H9 (cell line): ENCODE data around the gene TNRC18. TPM values are rescaled to one million over a fixed set of nuclear protein-coding genes. Genes with fewer than 3 reads are reported as not detected.

ENCODE experiments used
- DNase-seq: peaks from one replicate; pipeline ENCODE4 v3.0.0-alpha.2; 2017
- H2AFZ ChIP-seq: one replicate; pipeline ENCODE4 v1.6.1; 2013; ENCODE audit warnings: mild to moderate bottlenecking, low read length, control low read depth, moderate library complexity
- H2AK5ac ChIP-seq: 2 replicates; pipeline ENCODE4 v1.6.1; 2013; ENCODE audit warnings: low read length, control low read depth, mixed read lengths; ENCODE audit not compliant: insufficient read length
- H2BK120ac ChIP-seq: one replicate; pipeline ENCODE4 v1.6.1; 2013; ENCODE audit warnings: low read depth, mild to moderate bottlenecking, low read length, control low read depth, inconsistent platforms; ENCODE audit not compliant: poor library complexity, severe bottlenecking
- H2BK12ac ChIP-seq: 2 replicates; pipeline ENCODE4 v1.6.1; 2013; ENCODE audit warnings: low read length, control low read depth, mixed read lengths, low read depth; ENCODE audit not compliant: insufficient read length
- H2BK15ac ChIP-seq: 2 replicates; pipeline ENCODE4 v1.6.1; 2013; ENCODE audit warnings: low read depth, low read length, control low read depth
- H2BK20ac ChIP-seq: one replicate; pipeline ENCODE4 v1.6.1; 2013; ENCODE audit warnings: low read depth, mild to moderate bottlenecking, low read length, control low read depth, inconsistent platforms; ENCODE audit not compliant: poor library complexity, severe bottlenecking
- H2BK5ac ChIP-seq: 2 replicates; pipeline ENCODE4 v1.6.1; 2013; ENCODE audit warnings: low read length, control low read depth, mixed read lengths; ENCODE audit not compliant: insufficient read length
- H3K14ac ChIP-seq: 2 replicates; pipeline ENCODE4 v1.6.1; 2013; ENCODE audit warnings: low read length, control low read depth; ENCODE audit not compliant: insufficient read depth
- H3K18ac ChIP-seq: 2 replicates; pipeline ENCODE4 v1.6.1; 2013; ENCODE audit warnings: low read depth, mild to moderate bottlenecking, mixed read lengths, low read length, control low read depth; ENCODE audit not compliant: insufficient read length
- H3K23ac ChIP-seq: 2 replicates; pipeline ENCODE4 v1.6.1; 2013; ENCODE audit warnings: low read length, control low read depth, mixed read lengths, low read depth; ENCODE audit not compliant: insufficient read length
- H3K23me2 ChIP-seq: 2 replicates; pipeline ENCODE4 v1.6.1; 2013; ENCODE audit warnings: low read depth, mild to moderate bottlenecking, mixed read lengths, low read length, control low read depth; ENCODE audit not compliant: insufficient read length, poor library complexity, severe bottlenecking
- H3K27ac ChIP-seq: 2 replicates; pipeline ENCODE4 v1.5.1; 2013; ENCODE audit warnings: low read length, control low read depth, mixed read lengths, low read depth; ENCODE audit not compliant: insufficient read length
- H3K27me3 ChIP-seq: 2 replicates; pipeline ENCODE4 v1.6.1; 2013; ENCODE audit warnings: low read length, control low read depth, inconsistent platforms; ENCODE audit not compliant: insufficient read depth
- H3K4ac ChIP-seq: 2 replicates; pipeline ENCODE4 v1.6.1; 2013; ENCODE audit warnings: low read depth, mild to moderate bottlenecking, control low read depth, inconsistent platforms, low read length, moderate library complexity
- H3K4me1 ChIP-seq: 2 replicates; pipeline ENCODE4 v1.6.1; 2013; ENCODE audit warnings: low read length, control low read depth, inconsistent platforms; ENCODE audit not compliant: insufficient read depth
- H3K4me2 ChIP-seq: 2 replicates; pipeline ENCODE4 v1.6.1; 2013; ENCODE audit warnings: low read length, control low read depth, mixed read lengths; ENCODE audit not compliant: insufficient read length, insufficient read depth
- H3K56ac ChIP-seq: 2 replicates; pipeline ENCODE4 v1.6.1; 2013; ENCODE audit warnings: low read depth, mild to moderate bottlenecking, mixed read lengths, low read length, control low read depth; ENCODE audit not compliant: insufficient read length
- H3K79me1 ChIP-seq: 2 replicates; pipeline ENCODE4 v1.6.1; 2013; ENCODE audit warnings: low read depth, mild to moderate bottlenecking, moderate library complexity, low read length, control low read depth, inconsistent platforms; ENCODE audit not compliant: insufficient read depth, poor library complexity, severe bottlenecking
- H3K79me2 ChIP-seq: 2 replicates; pipeline ENCODE4 v1.6.1; 2013; ENCODE audit warnings: low read length, control low read depth, inconsistent platforms; ENCODE audit not compliant: insufficient read depth
- H3K9ac ChIP-seq: 2 replicates; pipeline ENCODE4 v1.6.1; 2013; ENCODE audit warnings: low read length, control low read depth, mixed read lengths; ENCODE audit not compliant: insufficient read length; ENCODE audit errors: extremely low read depth
- H3K9me3 ChIP-seq: one replicate; pipeline ENCODE4 v1.6.1; 2013; ENCODE audit warnings: low read depth, low read length, inconsistent platforms; ENCODE audit not compliant: control insufficient read depth
- H3T11ph ChIP-seq: one replicate; pipeline ENCODE4 v1.6.1; 2013; ENCODE audit warnings: mild to moderate bottlenecking, low read length, control low read depth, inconsistent platforms
- H4K20me1 ChIP-seq: one replicate; pipeline ENCODE4 v1.6.1; 2013; ENCODE audit not compliant: control insufficient read depth, insufficient read length, insufficient read depth
- H4K5ac ChIP-seq: 2 replicates; pipeline ENCODE4 v1.6.1; 2013; ENCODE audit warnings: low read depth, mild to moderate bottlenecking, mixed read lengths, low read length, control low read depth; ENCODE audit not compliant: insufficient read length
- H4K8ac ChIP-seq: replicated peaks from 2 replicates; pipeline ENCODE4 v1.6.1; 2013; ENCODE audit warnings: low read length, control low read depth, mixed read lengths, low read depth; ENCODE audit not compliant: insufficient read length
- H4K91ac ChIP-seq: 2 replicates; pipeline ENCODE4 v1.6.1; 2013; ENCODE audit warnings: low read depth, mild to moderate bottlenecking, moderate library complexity, mixed read lengths, low read length, control low read depth; ENCODE audit not compliant: insufficient read length
- H3K27ac Mint-ChIP-seq, 3 experiments: 2 replicates in 2 of 3; 3 replicates in 1 of 3; pipeline ENCODE4 v1.8.0; 2020 to 2021; ENCODE audit warnings: mixed read lengths in 3 of 3, mild to moderate bottlenecking in 1 of 3, moderate library complexity in 1 of 3
- H3K27me3 Mint-ChIP-seq: 2 replicates; pipeline ENCODE4 v1.8.0; 2021; ENCODE audit warnings: low read depth, mild to moderate bottlenecking, moderate library complexity, mixed read lengths
- H3K36me3 Mint-ChIP-seq, 3 experiments: 2 replicates in 2 of 3; 3 replicates in 1 of 3; pipeline ENCODE4 v1.8.0; 2020 to 2021; ENCODE audit warnings: low read depth in 3 of 3, mixed read lengths in 3 of 3; ENCODE audit not compliant: insufficient read depth in 1 of 3
- H3K4me1 Mint-ChIP-seq, 2 experiments: 2 replicates each; pipeline ENCODE4 v1.8.0; 2020; ENCODE audit warnings: mixed read lengths in 2 of 2
- H3K4me3 Mint-ChIP-seq, 2 experiments: 2 replicates in 1 of 2; 3 replicates in 1 of 2; pipeline ENCODE4 v1.8.0; 2020 to 2021; ENCODE audit warnings: mild to moderate bottlenecking in 2 of 2, mixed read lengths in 2 of 2, moderate library complexity in 1 of 2
- H3K9me3 Mint-ChIP-seq, 2 experiments: 2 replicates in 1 of 2; 3 replicates in 1 of 2; pipeline ENCODE4 v1.8.0; 2020; ENCODE audit warnings: mild to moderate bottlenecking in 2 of 2, mixed read lengths in 2 of 2, moderate library complexity in 1 of 2
- WGBS: extraction: QIAGEN DNeasy Blood & Tissue Kit; methylation state at CpG from one replicate; pipeline ENCODE4 v1.1.7; 2013; ENCODE audit warnings: missing lambda C conversion rate, low lambda C conversion rate, mixed read lengths; ENCODE audit not compliant: insufficient read length; ENCODE audit errors: extremely low coverage; 5-methylcytosine and 5-hydroxymethylcytosine counted together
- total RNA-seq: library from RNA; stranded (reverse); gene quantifications from 2 replicates; pipeline ENCODE4 v1.2.1, GENCODE V29; 2021
- TF ChIP-seq, protein P1 (sequence below): fragments of 200-600 bp; sonication (generic); conservative IDR thresholded peaks from 3 replicates; pipeline ENCODE4 v1.8.0; 2021; ENCODE audit warnings: antibody characterized with exemption, mild to moderate bottlenecking

Gene TNRC18
- total RNA-seq, 1 experiment from 2014 or later: 21.2 TPM

DNA sequence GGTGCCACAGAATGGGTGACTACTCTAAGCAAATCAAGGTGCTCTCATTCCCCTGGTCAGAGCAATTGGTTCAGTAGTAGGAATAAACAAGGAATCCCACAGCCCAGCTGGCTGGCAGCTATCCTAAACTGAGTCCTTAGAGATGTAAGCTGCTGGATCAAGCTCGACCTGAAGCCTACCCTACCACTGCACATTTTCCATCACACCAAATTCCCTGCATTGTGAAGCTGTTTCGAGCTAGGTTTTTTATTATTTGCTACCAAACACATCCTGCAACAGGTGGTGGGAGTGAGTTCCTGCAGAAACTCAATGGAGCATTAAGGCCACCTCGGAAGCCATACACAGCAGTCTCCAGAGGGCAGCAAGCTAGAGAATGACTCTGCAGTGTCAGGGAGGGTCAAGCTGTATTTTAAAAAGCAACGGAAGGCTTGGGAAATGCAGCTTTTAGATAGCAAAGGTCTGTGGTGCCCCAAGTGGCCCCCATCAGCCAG lies 33.7 kb upstream of the TNRC18 start:
- Histone ChIP-seq H3K27ac (no peak overlapping the region), H2BK20ac (no peak overlapping the region), H2BK5ac (no peak overlapping the region), H3K79me2 (no peaks in the 10 kb centered on the region), H3K9ac (no peak overlapping the region), H2AK5ac (no peak overlapping the region), H3K23ac (no peak overlapping the region), H4K20me1 (no peaks in the 10 kb centered on the region), H4K91ac (no peak overlapping the region), H3K4me2 (no peak overlapping the region), H3K23me2 (no peaks in the 10 kb centered on the region), H2BK12ac (no peak overlapping the region), H3K27me3 (no peaks in the 10 kb centered on the region), H2BK120ac (no peak overlapping the region), H3K4ac (no peak overlapping the region), H4K8ac (no peak overlapping the region), H2AFZ (no peak overlapping the region), H4K5ac (no peak overlapping the region), H3K4me1 (no peaks in the 10 kb centered on the region), H3K9me3 (no peaks in the 10 kb centered on the region), H3K56ac (no peak overlapping the region), H3K14ac (no peak overlapping the region), H3K18ac (no peak overlapping the region), H3K79me1 (no peaks in the 10 kb centered on the region), H3T11ph (no peak overlapping the region), H2BK15ac (no peak overlapping the region)
- DNase-seq: no peak
- WGBS: no CpG with 5 or more reads among the region's 4 CpGs
- H3K4me1 Mint-ChIP-seq: peaks cover 8% of the 10 kb centered on the region in 2 experiments
- no peaks in the 10 kb centered on the region for H3K36me3 Mint-ChIP-seq
- H3K4me3 Mint-ChIP-seq: no peak overlapping the region
- H3K27me3 Mint-ChIP-seq: peaks cover 12% of the 10 kb centered on the region
- TF ChIP-seq, protein P1, sequence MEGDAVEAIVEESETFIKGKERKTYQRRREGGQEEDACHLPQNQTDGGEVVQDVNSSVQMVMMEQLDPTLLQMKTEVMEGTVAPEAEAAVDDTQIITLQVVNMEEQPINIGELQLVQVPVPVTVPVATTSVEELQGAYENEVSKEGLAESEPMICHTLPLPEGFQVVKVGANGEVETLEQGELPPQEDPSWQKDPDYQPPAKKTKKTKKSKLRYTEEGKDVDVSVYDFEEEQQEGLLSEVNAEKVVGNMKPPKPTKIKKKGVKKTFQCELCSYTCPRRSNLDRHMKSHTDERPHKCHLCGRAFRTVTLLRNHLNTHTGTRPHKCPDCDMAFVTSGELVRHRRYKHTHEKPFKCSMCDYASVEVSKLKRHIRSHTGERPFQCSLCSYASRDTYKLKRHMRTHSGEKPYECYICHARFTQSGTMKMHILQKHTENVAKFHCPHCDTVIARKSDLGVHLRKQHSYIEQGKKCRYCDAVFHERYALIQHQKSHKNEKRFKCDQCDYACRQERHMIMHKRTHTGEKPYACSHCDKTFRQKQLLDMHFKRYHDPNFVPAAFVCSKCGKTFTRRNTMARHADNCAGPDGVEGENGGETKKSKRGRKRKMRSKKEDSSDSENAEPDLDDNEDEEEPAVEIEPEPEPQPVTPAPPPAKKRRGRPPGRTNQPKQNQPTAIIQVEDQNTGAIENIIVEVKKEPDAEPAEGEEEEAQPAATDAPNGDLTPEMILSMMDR: no peak
- no peaks in the 10 kb centered on the region for H3K9me3 Mint-ChIP-seq
- H3K27ac Mint-ChIP-seq: no peak overlapping the region
